ENCODE results near the gene MED15. TPM values are rescaled to one million over a fixed set of nuclear protein-coding genes. Genes with fewer than 3 reads are reported as not detected.

Gene MED15
- total RNA-seq, 4 donors from 2014 or later = 34.0 to 54.1 (median 38.9) TPM

DNA sequence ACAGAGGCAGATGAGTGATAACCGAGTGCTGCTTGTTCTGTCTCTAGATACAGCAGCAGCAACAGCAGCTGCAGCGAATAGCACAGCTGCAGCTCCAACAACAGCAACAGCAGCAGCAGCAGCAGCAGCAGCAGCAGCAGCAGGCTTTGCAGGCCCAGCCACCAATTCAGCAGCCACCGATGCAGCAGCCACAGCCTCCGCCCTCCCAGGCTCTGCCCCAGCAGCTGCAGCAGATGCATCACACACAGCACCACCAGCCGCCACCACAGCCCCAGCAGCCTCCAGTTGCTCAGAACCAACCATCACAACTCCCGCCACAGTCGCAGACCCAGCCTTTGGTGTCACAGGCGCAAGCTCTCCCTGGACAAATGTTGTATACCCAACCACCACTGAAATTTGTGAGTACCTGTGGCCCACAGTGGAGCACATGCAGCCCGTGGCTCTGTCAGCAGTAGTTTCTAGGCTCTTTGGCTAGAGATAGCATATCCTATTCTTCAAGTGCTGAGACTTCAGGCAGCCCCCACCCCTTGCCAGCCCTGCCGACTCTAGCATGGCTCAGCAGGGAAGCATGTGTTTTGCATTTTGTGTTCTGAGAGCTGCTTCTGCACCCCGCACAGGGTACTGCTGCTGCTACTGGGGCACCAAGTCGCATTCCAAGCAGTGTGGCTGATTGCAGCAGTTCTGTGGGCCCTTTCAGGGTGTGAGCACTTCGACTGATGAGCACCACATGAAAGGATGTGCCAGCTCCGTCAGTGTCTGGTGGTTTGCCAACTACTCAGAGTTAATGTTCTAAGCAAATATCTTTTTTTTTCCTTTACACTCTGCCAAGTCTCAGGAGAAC is 59.2 kb downstream of the MED15 start:
- Histone ChIP-seq H3K27me3 (no peaks in the 10 kb centered on the region), H3K9me3 (no peaks in the 10 kb centered on the region), H3K27ac (replicated peaks in 1 of 4) (peak overlapping the region; percentile 74 to 83 (median 80)), H3K4me3 (no peak overlapping the region), H3K4me1 (peaks cover 29 to 60% (median 54%) of the 10 kb centered on the region in 4 donors), H3K36me3 (peaks cover 18 to 80% (median 68%) of the 10 kb centered on the region in 4 donors)
- WGBS = 75% methylated on average over 10 of the region's 14 CpGs
- no peak for DNase-seq (ENCODE audit: extremely low spot score)
- TF ChIP-seq EP300 (IDR thresholded peaks at IDR 0.05) (no peak), POLR2AphosphoS5 (IDR thresholded peaks at IDR 0.05) (peak; percentile 12 to 32)
- intact Hi-C loops (cut with DNase I) = loop anchor here (5.0 kb wide), 1 partner anchor 59 kb away; the partner anchor contains the start of gene MED15

DNA sequence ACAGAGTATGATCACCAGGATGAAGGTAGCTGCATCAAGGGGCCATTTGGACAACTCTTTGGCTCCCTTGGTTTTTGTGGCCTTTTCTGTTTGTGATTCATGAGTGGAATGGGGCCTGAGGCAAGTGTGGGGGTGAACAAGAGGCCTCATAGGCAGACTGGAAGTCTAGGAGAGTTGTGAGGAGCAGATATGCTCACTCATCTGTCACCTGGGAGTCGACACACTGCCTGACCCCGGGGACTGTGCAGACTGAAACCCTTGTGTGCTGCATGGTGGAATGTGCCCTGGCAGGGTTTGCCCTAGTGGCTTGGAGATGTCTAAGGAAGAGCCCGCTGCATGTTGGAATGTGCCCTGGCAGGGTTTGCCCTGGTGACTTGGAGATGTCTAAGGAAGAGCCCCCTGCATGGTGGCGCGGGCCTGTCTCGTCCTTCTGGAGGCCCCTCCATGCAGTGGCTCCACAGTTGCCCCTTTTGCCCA is 60.0 kb downstream of the MED15 start:
- Histone ChIP-seq H3K36me3 (peaks cover 22 to 81% (median 70%) of the 10 kb centered on the region in 4 donors), H3K4me3 (no peak overlapping the region), H3K27ac (replicated peaks in 1 of 4) (peak overlapping the region; percentile 74 to 83 (median 80)), H3K27me3 (no peaks in the 10 kb centered on the region), H3K9me3 (no peaks in the 10 kb centered on the region), H3K4me1 (peaks cover 29 to 60% (median 54%) of the 10 kb centered on the region in 4 donors)
- 84% methylated on average over 4 of the region's 6 CpGs for WGBS
- DNase-seq (ENCODE audit: extremely low spot score) = no peak
- intact Hi-C loops (cut with DNase I) = loop anchor here (5.0 kb wide), 1 partner anchor 60 kb away; the partner anchor contains the start of gene MED15
- TF ChIP-seq, protein P1, sequence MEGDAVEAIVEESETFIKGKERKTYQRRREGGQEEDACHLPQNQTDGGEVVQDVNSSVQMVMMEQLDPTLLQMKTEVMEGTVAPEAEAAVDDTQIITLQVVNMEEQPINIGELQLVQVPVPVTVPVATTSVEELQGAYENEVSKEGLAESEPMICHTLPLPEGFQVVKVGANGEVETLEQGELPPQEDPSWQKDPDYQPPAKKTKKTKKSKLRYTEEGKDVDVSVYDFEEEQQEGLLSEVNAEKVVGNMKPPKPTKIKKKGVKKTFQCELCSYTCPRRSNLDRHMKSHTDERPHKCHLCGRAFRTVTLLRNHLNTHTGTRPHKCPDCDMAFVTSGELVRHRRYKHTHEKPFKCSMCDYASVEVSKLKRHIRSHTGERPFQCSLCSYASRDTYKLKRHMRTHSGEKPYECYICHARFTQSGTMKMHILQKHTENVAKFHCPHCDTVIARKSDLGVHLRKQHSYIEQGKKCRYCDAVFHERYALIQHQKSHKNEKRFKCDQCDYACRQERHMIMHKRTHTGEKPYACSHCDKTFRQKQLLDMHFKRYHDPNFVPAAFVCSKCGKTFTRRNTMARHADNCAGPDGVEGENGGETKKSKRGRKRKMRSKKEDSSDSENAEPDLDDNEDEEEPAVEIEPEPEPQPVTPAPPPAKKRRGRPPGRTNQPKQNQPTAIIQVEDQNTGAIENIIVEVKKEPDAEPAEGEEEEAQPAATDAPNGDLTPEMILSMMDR (IDR thresholded peaks at IDR 0.05) = no peak
- TF ChIP-seq POLR2A (IDR thresholded peaks at IDR 0.05; ENCODE audit: low read depth) = no peak

DNA sequence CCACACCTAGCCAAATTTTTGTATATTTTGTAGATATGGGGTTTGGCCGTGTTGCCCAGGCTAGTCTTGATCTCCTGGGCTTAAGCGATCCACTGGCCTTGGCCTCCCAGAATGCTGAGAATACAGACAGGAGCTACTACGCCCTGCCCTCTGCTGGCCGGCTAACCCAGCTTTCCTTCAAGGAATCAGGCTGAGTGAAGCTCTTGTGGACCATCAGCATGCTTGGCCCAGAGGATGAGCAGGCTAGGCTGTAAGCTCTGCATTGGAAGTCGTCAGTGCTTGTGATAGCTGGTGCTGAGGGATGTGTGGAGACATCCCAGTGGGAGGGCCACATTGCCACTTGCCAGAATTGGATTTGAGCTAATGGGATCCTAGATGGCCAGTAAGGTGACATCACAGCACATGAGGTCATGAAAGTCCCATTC is 60.6 kb downstream of the MED15 start:
- Histone ChIP-seq H3K9me3 (no peaks in the 10 kb centered on the region), H3K36me3 (peaks cover 21 to 81% (median 73%) of the 10 kb centered on the region in 4 donors), H3K4me3 (no peak overlapping the region), H3K27ac (replicated peaks in 1 of 4) (peak overlapping the region; percentile 74 to 83 (median 80)), H3K4me1 (peaks cover 29 to 60% (median 54%) of the 10 kb centered on the region in 4 donors), H3K27me3 (no peaks in the 10 kb centered on the region)
- 60% methylated on average over 2 of the region's 5 CpGs for WGBS
- TF ChIP-seq POLR2AphosphoS5 (IDR thresholded peaks at IDR 0.05) (no peak), EP300 (IDR thresholded peaks at IDR 0.05) (no peak), POLR2A (IDR thresholded peaks at IDR 0.05; ENCODE audit: low read depth) (no peak)
- TF ChIP-seq, protein P1 (IDR thresholded peaks at IDR 0.05) = peak in 1 of 3 experiments; percentile 14
- intact Hi-C loops (cut with DNase I) = loop anchor here (5.0 kb wide), 1 partner anchor 61 kb away; the partner anchor contains the start of gene MED15
- DNase-seq (ENCODE audit: extremely low spot score) = no peak

DNA sequence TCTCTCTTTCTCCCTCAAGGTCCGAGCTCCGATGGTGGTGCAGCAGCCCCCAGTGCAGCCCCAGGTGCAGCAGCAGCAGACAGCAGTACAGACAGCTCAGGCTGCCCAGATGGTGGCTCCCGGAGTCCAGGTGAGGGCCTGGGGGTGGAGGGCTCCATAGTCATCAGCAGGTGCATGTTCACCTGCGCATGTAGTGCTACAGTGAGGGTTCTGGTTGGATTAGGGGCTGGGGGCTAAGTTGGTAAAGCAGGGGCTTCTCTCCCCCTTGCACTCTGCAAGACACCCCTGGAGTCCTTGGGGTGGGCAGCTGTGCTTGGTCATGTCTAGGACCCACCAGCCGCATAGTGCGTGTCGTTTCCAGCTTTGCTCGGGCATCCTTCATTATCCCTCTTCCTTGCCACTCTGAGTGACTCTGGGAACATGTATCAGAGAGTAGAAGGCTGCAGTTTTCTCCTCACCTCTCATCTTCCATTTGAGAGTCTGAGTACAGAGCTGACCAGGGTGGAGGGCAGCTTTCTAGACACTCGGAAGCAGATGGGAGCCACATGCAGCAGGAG is 61.2 kb downstream of the MED15 start:
- Histone ChIP-seq H3K9me3 (no peaks in the 10 kb centered on the region), H3K4me3 (no peak overlapping the region), H3K27ac (replicated peaks in 1 of 4) (peak overlapping the region; percentile 74 to 83 (median 80)), H3K36me3 (peaks cover 26 to 87% (median 79%) of the 10 kb centered on the region in 4 donors), H3K27me3 (no peaks in the 10 kb centered on the region), H3K4me1 (peaks cover 29 to 60% (median 54%) of the 10 kb centered on the region in 4 donors)
- WGBS = 82% methylated on average over 7 of the region's 9 CpGs
- intact Hi-C loops (cut with DNase I) = loop anchor here (5.0 kb wide), 1 partner anchor 61 kb away; the partner anchor contains the start of gene MED15
- TF ChIP-seq POLR2A (IDR thresholded peaks at IDR 0.05; ENCODE audit: low read depth) (no peak), EP300 (IDR thresholded peaks at IDR 0.05) (no peak), POLR2AphosphoS5 (IDR thresholded peaks at IDR 0.05) (no peak)
- TF ChIP-seq, protein P1 (IDR thresholded peaks at IDR 0.05) = no peak
- no peak for DNase-seq (ENCODE audit: extremely low spot score)

Measured in esophagus muscularis mucosa (tissue), 4 donors.